Fibroblast of villous mesenchyme (primary cell): Measurements from ENCODE around the gene SLC38A5. TPM values are rescaled to one million over a fixed set of nuclear protein-coding genes. Genes with fewer than 3 reads are reported as not detected.

ENCODE experiments used
- DNase-seq: peaks from one replicate; pipeline ENCODE4 v3.0.0-alpha.2; 2010; ENCODE audit warnings: low read depth
- H3K4me3 ChIP-seq: 2 replicates; pipeline ENCODE4 v1.5.1; 2011; ENCODE audit warnings: low read depth, mild to moderate bottlenecking, low read length
- CTCF ChIP-seq: IDR thresholded peaks from 2 replicates; pipeline ENCODE4 v1.5.1; 2012; ENCODE audit warnings: low read depth, mild to moderate bottlenecking, low read length; ENCODE audit not compliant: insufficient read depth
- total RNA-seq: library from RNA; depleted of rRNA; stranded (reverse); fragments of >200 nt; gene quantifications from 2 replicates; pipeline ENCODE4 v1.2.3, GENCODE V29; 2012

SLC38A5 gene
- total RNA-seq, 1 donor = 12.5 TPM

GRCh38 chrX:48466696-48467095 is 3.4 kb downstream of the SLC38A5 start:
- peak; percentile 17 for TF ChIP-seq CTCF
- DNase-seq = no peak
- H3K4me3 ChIP-seq = no peak overlapping the region

DNA sequence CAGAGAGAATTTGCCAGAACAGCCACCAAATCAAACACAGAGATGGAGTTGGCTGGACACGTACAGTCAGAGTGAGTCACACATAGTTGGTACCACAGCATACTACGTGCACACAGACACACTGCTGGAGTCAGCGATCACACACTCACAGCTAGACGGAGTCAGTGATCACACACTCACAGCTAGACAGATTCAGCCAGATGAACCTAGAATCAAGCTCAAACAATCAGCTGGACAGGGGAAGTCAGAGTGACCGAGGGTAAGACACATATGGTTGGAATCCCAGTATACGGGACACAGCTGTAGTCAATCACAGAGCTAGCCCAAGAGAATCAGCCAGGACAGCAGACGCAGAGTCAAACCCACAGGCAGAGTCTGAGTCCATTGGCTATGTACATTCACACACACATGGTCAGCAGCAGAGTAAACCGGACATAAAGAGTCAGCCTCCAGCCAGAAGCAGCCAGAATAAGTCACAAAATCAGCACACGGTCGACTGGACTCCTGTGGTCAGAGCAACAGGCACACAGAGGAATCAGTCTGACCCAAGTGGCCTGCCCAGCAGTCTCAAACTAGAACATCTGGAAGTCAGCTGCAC is 4.6 kb downstream of the SLC38A5 start:
- no peak overlapping the region for H3K4me3 ChIP-seq
- peak; percentile 81 for DNase-seq

DNA sequence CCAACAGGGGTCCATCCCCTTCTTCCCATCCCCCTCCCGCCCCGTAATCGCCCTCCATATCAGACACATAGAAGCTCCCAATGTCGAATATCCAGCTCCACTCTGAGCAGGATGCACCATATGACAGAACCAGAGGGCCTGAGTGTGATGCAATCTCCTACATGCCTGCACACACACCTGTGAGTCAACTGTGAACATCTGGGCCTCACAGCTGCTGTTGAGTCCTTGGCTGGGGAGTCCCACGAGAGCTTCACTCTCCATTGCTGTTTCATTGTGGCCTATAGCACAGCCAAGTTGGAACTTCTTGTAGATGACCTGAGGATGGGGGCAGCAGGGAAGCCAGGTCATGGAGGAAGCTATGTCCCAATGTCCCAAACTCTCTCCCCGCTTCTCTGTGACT is 8.2 kb downstream of the SLC38A5 start:
- no peak overlapping the region for H3K4me3 ChIP-seq
- no peak for DNase-seq
- no peak for TF ChIP-seq CTCF

More for the DNA sequence above, 4.6 kb downstream of the SLC38A5 start:
- no peak for TF ChIP-seq CTCF

- no peak overlapping the region for H3K4me3 ChIP-seq
- no peak for DNase-seq
- TF ChIP-seq CTCF = no peak
Observed at GRCh38 chrX:48460606-48461005, 9.5 kb downstream of the SLC38A5 start.

- no peak for TF ChIP-seq CTCF
- DNase-seq = no peak
- H3K4me3 ChIP-seq = no peak overlapping the region
Observed at GRCh38 chrX:48460031-48460430, 10.0 kb downstream of the SLC38A5 start.

DNA sequence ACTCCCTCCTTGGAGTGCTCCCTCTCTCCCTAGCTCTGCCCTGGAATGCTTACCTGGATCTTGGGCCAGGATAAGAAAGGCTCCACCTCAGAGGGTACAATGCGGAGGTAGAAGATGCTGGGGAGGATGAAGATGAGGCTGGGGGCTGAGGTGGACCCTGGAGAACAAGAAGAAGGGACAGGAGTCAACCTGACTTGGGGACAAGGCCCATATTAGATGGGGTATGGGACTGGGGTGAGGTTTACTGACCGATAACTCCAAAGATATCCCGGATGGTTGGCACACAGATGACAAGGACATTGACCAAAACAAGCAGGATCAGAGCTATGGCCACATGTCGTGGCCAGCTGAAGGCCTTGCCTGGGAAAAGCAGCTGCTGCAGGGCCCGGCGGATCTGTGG is 10.6 kb downstream of the SLC38A5 start:
- no peak overlapping the region for H3K4me3 ChIP-seq
- TF ChIP-seq CTCF = no peak
- DNase-seq = no peak

- no peak overlapping the region for H3K4me3 ChIP-seq
- DNase-seq = no peak
- TF ChIP-seq CTCF = no peak
Observed at GRCh38 chrX:48458711-48459110, 11.3 kb downstream of the SLC38A5 start.
